C1 segment of cervical spinal cord (tissue), 14 donors: ENCODE data around the gene SUMO3.

Experiments
- DNase-seq, 14 donors: peaks; one replicate each; lab custom pipeline; 2025; lab: John Stamatoyannopoulos, UW

The SUMO3 gene

DNA sequence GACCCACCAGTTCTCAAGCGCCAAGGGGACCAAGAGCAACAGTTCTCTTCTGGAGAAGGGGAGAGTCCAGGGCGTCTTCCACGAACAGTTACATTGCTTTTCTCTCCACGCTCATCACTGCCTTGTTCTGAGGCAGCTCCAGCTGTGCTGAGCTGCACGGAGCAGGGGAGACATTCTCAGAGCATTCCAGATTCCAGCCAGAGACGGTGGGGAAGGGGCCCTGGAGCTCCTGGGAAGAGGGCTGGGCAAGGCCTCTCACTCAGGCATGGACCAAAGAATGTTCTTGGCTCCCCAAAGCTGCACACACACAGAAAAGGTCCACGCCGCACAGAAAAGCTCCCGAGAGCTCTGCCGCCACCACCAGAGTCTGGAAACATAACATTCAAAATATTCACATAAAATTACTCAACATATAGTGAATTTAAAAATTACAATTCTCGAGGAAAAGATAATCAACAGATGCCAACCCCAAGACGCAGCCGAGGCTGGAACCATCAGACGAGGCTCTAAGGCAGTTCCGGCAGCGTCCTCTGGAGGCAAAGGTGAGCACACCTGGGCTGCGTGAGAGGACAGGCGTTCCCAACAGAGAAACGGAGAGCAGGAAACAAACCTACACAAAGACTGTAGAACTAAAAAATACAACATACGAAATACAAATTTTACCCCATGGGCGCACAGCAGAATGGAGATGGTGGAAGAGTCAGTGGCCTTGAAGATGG lies 56.7 kb downstream of the SUMO3 start:
- DNase-seq: no peak

DNA sequence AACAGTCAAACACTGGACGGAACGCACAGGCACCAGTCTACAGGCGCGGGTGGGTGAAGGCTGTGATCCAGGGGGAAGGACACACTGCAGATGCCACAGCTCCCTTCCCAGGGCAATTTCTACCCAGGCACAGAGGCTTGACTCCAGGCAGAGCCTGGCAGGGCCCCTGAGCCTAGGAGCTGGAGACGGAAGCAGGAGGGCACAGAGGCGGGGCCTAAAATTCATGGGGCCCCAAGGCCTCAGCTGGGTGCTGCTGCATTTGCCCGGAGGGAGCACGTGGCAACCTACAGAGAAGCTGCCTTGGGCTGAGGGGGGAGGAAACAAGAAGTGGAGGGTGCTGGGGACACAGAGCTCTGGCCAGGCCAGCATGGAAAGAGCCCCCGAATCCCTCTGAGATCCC lies 57.5 kb downstream of the SUMO3 start:
- no peak for DNase-seq

DNA sequence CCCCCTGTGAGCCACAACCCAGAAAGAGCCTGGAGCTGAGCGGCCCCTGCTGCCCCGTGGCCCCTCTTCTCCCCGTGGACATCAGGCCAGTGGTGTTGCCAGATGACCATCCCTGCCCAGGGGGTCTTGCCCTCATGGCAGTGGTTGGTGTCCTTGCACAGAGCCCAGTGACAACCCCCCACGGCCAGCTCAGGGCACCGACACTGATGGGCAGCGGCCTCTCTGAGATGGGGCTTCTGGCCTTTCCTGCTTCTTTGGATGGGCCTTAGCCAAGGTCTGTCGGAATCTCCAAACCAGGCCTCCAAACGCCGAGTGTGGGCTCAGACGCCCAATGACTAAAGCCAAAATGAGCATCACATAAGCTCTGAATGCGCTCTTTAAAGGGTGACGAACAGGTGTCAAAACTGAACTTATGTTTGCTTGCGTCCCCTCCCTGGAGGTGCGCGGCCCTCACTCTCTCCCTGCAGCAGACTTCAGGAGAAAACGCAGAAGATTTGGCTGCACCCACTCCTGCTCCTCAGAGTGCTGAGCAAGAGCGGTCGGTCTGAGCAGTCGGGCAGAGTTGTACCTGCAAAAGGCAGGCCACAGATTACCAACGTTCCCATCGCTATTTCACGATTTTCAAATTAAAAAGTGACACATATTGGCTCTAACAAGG lies 58.1 kb downstream of the SUMO3 start:
- DNase-seq: no peak

DNA sequence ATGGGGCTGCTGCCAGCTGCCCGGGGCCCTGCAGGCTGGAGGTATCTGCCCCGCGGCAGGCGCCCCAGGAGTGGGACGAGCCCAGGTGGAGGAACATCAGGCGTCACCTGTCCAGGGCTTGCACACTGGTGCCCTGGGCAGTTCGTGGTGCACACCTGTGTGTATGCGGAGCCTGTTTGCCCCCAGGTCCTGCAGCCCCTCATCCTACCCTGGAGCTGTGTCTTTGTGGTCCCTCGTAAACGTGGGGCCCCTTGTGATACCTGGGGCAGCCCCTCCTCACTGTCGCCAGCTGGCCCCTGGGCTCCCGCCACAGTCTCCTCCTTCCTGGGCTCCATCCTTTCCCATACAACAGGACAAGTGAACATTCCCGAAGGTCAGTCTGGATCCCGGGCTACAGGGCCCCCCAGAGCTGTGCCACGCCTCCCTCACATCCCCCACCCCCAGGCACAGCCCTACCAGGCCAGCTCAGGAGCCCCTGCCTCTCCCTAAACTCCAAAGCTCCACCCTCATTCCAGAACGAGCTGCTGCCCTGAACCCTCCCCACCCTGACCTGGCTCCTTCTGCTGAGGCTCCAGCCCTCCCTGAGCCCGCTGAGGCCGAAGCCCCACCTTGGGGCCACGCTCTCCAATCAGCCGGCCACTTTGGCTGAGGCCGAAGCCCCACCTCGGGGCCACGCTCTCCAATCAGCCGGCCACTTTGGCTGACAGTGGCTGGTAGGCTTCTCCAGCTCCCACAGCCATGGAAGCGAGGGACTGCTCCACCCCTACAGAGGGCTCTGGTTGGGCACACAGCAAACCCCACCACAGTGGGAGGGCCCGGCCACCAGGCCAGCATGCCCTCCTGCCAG lies 58.9 kb downstream of the SUMO3 start:
- DNase-seq: no peak

DNA sequence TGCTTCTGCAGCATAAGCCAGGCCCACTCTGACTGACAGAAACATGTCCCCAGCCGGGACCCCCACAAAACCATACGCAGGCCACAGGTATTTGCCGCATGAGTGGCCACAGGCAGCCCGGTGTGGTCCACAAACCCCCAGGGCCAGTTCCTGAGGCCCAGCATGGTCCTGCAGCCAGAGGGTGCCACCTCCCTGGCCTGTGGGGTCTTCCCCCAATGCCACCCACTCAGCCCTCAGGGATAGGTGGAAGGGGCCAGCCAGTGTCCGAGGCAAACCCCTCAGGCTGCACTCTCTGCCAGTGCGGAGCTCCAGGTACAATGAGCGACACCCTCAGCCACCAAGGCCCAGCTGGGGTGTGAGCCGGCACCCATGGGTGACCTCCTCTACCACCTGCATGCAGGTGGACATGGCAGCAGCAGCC lies 59.7 kb downstream of the SUMO3 start:
- DNase-seq: no peak

DNA sequence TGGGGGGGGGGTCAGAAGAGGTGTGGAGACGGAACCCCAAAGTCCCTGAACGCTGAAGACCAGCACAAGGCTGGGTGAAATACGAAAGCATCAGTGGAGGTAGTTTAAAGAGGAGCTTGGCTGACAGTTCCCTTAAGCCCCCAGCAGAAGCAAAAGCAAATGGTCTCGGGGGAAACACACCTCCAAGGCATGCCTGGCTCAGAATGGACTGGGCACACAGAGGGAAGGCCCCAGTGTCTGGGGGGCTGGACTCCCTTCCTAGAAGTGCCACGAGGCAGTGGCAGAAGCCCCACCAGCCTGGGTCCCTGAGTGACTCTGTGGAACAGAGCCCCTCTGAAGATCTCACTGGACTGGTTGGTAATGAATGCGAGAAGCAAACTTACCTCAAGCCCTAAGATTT lies 60.1 kb downstream of the SUMO3 start:
- DNase-seq: no peak

DNA sequence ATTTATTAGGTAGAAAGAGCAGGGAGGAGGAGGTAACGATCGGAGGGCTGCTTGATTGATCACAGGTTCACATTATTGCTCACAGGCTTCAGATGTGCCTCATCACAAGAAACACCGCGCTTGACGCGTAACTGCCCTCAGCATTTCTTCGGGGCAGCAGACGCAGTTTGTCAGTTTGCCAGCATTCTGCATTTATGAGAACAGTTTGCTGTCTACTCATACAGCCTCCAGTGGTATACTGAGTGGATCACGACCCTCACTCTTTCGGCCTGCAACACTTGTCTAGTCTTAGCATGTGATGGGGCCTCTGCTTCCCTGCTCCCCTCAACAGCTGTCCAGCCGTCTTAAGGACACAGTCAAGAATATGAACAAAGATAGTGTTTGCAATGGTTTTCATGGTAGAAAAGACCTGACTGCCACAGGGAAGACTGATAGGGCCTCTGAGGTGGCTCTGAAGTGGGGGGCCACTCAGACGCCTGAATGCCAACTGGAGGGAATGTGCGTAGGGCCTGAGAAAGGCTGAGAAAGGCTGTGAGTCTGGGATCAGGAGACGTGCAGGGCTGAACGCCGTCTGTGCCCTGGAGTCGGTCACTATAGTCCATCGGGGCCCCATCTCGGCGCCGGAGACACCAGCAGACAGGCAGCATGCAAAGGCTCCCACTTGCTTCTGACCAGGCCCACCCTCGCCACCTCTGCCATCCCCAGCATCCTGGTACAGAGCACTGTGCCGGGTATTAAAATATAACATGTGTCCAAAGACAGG lies 61.3 kb downstream of the SUMO3 start:
- no peak for DNase-seq
